GM12892 (cell line): ENCODE data around the gene CHCHD4.

Source experiments
- POLR2A ChIP-seq: IDR thresholded peaks from 2 replicates; pipeline ENCODE4 v1.6.1; 2011; ENCODE audit warnings: low read depth, low read length, control low read depth
- POLR2AphosphoS5 ChIP-seq: IDR thresholded peaks from 2 replicates; pipeline ENCODE4 v1.6.1; 2011; ENCODE audit warnings: low read depth, low read length, control low read depth

GRCh38 chr3:14161282-14161681 lies 36.6 kb upstream of the CHCHD4 start:
- no peak for TF ChIP-seq POLR2AphosphoS5
- no peak for TF ChIP-seq POLR2A
